Neural cell (in vitro differentiated cells): ENCODE data around the gene COG7. TPM values are rescaled to one million over a fixed set of nuclear protein-coding genes. Genes with fewer than 3 reads are reported as not detected.

ENCODE experiments used
- H2AFZ ChIP-seq: fragments of 200-600, 300-800 bp; sonication (generic), shearing (Covaris generic); 2 replicates; pipeline ENCODE4 v1.6.0; 2014; ENCODE audit warnings: low read depth, mild to moderate bottlenecking, antibody characterized with exemption, low read length, moderate library complexity
- H3F3A ChIP-seq: fragments of 200-600 bp; shearing (Covaris generic); 2 replicates; pipeline ENCODE4 v1.6.1; 2016; ENCODE audit warnings: mild to moderate bottlenecking, moderate library complexity, mixed read lengths, antibody characterized with exemption, low read length; ENCODE audit not compliant: insufficient read depth, poor library complexity, severe bottlenecking
- H3K27ac ChIP-seq: fragments of 200-600, 300-800 bp; sonication (generic), shearing (Covaris generic); 2 replicates; pipeline ENCODE4 v1.5.1; 2014; ENCODE audit warnings: mild to moderate bottlenecking, low read length, moderate library complexity
- H3K27me3 ChIP-seq: fragments of 300-800, 200-600 bp; sonication (generic), shearing (Covaris generic); 2 replicates; pipeline ENCODE4 v1.6.0; 2014; ENCODE audit warnings: mild to moderate bottlenecking, low read depth, low read length, moderate library complexity; ENCODE audit not compliant: insufficient read depth
- H3K36me3 ChIP-seq: fragments of 300-800, 200-600 bp; sonication (generic), shearing (Covaris generic); 2 replicates; pipeline ENCODE4 v1.5.1; 2014; ENCODE audit warnings: mild to moderate bottlenecking, antibody characterized with exemption, low read length, moderate library complexity; ENCODE audit not compliant: insufficient read depth
- H3K4me2 ChIP-seq: fragments of 300-800, 200-600 bp; sonication (generic), shearing (Covaris generic); 2 replicates; pipeline ENCODE4 v1.6.0; 2014; ENCODE audit warnings: mild to moderate bottlenecking, low read length
- H3K4me3 ChIP-seq: fragments of 300-800, 200-600 bp; sonication (generic), shearing (Covaris generic); 2 replicates; pipeline ENCODE4 v1.5.1; 2014; ENCODE audit warnings: mild to moderate bottlenecking, low read length, moderate library complexity
- H3K79me2 ChIP-seq: fragments of 200-600 bp; shearing (Covaris generic); replicated peaks from 2 replicates; pipeline ENCODE4 v1.6.0; 2014; ENCODE audit warnings: mild to moderate bottlenecking, low read length, moderate library complexity; ENCODE audit not compliant: insufficient read depth
- H3K9ac ChIP-seq: fragments of 300-800, 200-600 bp; sonication (generic), shearing (Covaris generic); 2 replicates; pipeline ENCODE4 v1.6.1; 2016; ENCODE audit warnings: mild to moderate bottlenecking, low read length, mixed read lengths
- H3K9me2 ChIP-seq: fragments of 200-600 bp; shearing (Covaris generic); 2 replicates; pipeline ENCODE4 v1.6.1; 2016; ENCODE audit warnings: mild to moderate bottlenecking, low read length, mixed read lengths; ENCODE audit not compliant: insufficient read depth
- H3K9me3 ChIP-seq: fragments of 200-600, 300-800 bp; sonication (generic), shearing (Covaris generic); 2 replicates; pipeline ENCODE4 v1.6.1; 2016; ENCODE audit warnings: mild to moderate bottlenecking, mixed run types, low read length, moderate library complexity, mixed read lengths
- H4K20me1 ChIP-seq: fragments of 200-600 bp; shearing (Covaris generic); 2 replicates; pipeline ENCODE4 v1.6.1; 2016; ENCODE audit warnings: mild to moderate bottlenecking, mixed run types; ENCODE audit not compliant: insufficient read depth
- CTCF ChIP-seq: fragments of 450-650 bp; IDR thresholded peaks from 2 replicates; pipeline ENCODE4 v1.5.1; 2014; ENCODE audit warnings: antibody characterized with exemption, mild to moderate bottlenecking, moderate library complexity; ENCODE audit not compliant: poor library complexity, severe bottlenecking
- EP300 ChIP-seq: fragments of 450-650 bp; conservative IDR thresholded peaks from 2 replicates; pipeline ENCODE4 v1.6.1; 2014; ENCODE audit warnings: antibody characterized with exemption, mild to moderate bottlenecking, moderate library complexity; ENCODE audit not compliant: poor library complexity, severe bottlenecking
- EZH2 ChIP-seq: fragments of 200-600, 300-800 bp; shearing (Covaris generic), sonication (generic); IDR thresholded peaks from 2 replicates; pipeline ENCODE4 v1.6.1; 2014; ENCODE audit warnings: antibody characterized with exemption, low read length, borderline replicate concordance, mild to moderate bottlenecking; ENCODE audit not compliant: insufficient read depth, poor library complexity, severe bottlenecking
- MXI1 ChIP-seq: fragments of 450-650 bp; conservative IDR thresholded peaks from 2 replicates; pipeline ENCODE4 v1.6.1; 2014; ENCODE audit warnings: antibody characterized with exemption, mild to moderate bottlenecking; ENCODE audit not compliant: poor library complexity, severe bottlenecking
- POLR2AphosphoS5 ChIP-seq: IDR thresholded peaks from 2 replicates; pipeline ENCODE4 v1.6.1; 2012
- RAD21 ChIP-seq: fragments of 450-650 bp; conservative IDR thresholded peaks from 2 replicates; pipeline ENCODE4 v1.6.1; 2014; ENCODE audit warnings: antibody characterized with exemption, mild to moderate bottlenecking, moderate library complexity
- REST ChIP-seq: IDR thresholded peaks from 2 replicates; pipeline ENCODE4 v1.6.1; 2012; ENCODE audit warnings: borderline replicate concordance
- SMC3 ChIP-seq: fragments of 450-650 bp; conservative IDR thresholded peaks from 2 replicates; pipeline ENCODE4 v1.6.1; 2014; ENCODE audit warnings: antibody characterized with exemption, mild to moderate bottlenecking, moderate library complexity; ENCODE audit not compliant: poor library complexity
- TAF1 ChIP-seq: IDR thresholded peaks from 2 replicates; pipeline ENCODE4 v1.6.1; 2012; ENCODE audit warnings: low read depth
- polyA plus RNA-seq: library from polyadenylated mRNA; depleted of rRNA; stranded (reverse); fragments of >200 nt; gene quantifications from 2 replicates; pipeline ENCODE4 v1.2.3, GENCODE V29; 2014

COG7 gene
- polyA plus RNA-seq, 1 donor from 2014 or later = 16.2 TPM

- no peaks in the 10 kb centered on the region for H3K36me3 ChIP-seq
- TF ChIP-seq EP300 (no peak), REST (no peak), RAD21 (no peak), POLR2AphosphoS5 (no peak)
- H3F3A ChIP-seq = no peaks in the 10 kb centered on the region
- H3K79me2 ChIP-seq = no peaks in the 10 kb centered on the region
- no peaks in the 10 kb centered on the region for H4K20me1 ChIP-seq
- H3K27ac ChIP-seq = no peak overlapping the region
- H3K27me3 ChIP-seq = no peaks in the 10 kb centered on the region
- H2AFZ ChIP-seq = no peak overlapping the region
- no peaks in the 10 kb centered on the region for H3K9me2 ChIP-seq
- no peaks in the 10 kb centered on the region for H3K9me3 ChIP-seq
- no peak overlapping the region for H3K9ac ChIP-seq
- H3K4me3 ChIP-seq = no peak overlapping the region
- no peak overlapping the region for H3K4me2 ChIP-seq
These were observed 74.1 kb downstream of the COG7 start for GRCh38 chr16:23378921-23379320.

GRCh38 chr16:23378256-23378655, 74.7 kb downstream of the COG7 start:
- Histone ChIP-seq H3K9me2 (no peaks in the 10 kb centered on the region), H3K9ac (no peak overlapping the region), H3K27ac (no peak overlapping the region), H2AFZ (no peak overlapping the region), H3K4me3 (no peak overlapping the region), H3K9me3 (no peaks in the 10 kb centered on the region), H3F3A (no peaks in the 10 kb centered on the region), H3K4me2 (no peak overlapping the region), H3K36me3 (no peaks in the 10 kb centered on the region), H4K20me1 (no peaks in the 10 kb centered on the region), H3K79me2 (no peaks in the 10 kb centered on the region), H3K27me3 (no peaks in the 10 kb centered on the region)
- no peak for TF ChIP-seq POLR2AphosphoS5
- TF ChIP-seq CTCF = no peak
- TF ChIP-seq RAD21 = no peak
- no peak for TF ChIP-seq MXI1
- no peak for TF ChIP-seq SMC3
- no peak for TF ChIP-seq EP300
- TF ChIP-seq REST = no peak
- no peak for TF ChIP-seq TAF1
- TF ChIP-seq EZH2 = no peak
